Sigmoid colon (tissue), 4 donors: ENCODE measurements around the gene VOPP1.

Experiments
- POLR2A ChIP-seq, 2 donors: fragments of 450-650 bp; IDR thresholded peaks; one replicate each; pipeline ENCODE4 v1.6.1; 2016; ENCODE audit warnings: antibody characterized with exemption in 2 of 2, mild to moderate bottlenecking in 2 of 2, moderate library complexity in 2 of 2
- POLR2AphosphoS5 ChIP-seq, 4 donors: sonication (generic); formaldehyde crosslinking; IDR thresholded peaks; one replicate each; pipeline ENCODE4 v1.6.1; 2017; ENCODE audit warnings: antibody characterized with exemption in 4 of 4
- TF ChIP-seq, protein P1 (sequence below), 4 experiments: fragments of 450-650 bp in 3 of 4; fragments of 200-600 bp in 1 of 4; IDR thresholded peaks; one replicate each; pipeline ENCODE4 v1.5.1; 2016 to 2019; ENCODE audit warnings: antibody characterized with exemption in 4 of 4, mild to moderate bottlenecking in 3 of 4, moderate library complexity in 2 of 4

DNA sequence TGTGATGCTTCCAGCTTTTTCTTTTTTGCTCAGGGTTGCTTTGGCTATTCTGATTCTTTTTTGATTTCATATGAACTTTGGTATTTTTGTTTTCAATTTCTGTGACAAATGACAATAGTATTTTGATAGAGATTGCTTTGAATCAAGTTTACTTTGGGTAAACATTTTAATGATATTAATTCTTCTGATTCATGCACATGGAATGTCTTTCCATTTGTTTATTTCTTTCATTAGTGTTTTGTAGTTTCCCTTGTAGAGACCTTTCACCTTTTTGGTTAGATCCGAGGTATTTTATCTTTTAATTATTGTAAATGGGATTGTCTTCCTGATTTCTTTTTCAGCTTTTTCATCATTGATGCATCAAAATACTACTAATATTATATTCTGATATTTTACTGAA, 114.0 kb downstream of the VOPP1 start:
- TF ChIP-seq, protein P1, sequence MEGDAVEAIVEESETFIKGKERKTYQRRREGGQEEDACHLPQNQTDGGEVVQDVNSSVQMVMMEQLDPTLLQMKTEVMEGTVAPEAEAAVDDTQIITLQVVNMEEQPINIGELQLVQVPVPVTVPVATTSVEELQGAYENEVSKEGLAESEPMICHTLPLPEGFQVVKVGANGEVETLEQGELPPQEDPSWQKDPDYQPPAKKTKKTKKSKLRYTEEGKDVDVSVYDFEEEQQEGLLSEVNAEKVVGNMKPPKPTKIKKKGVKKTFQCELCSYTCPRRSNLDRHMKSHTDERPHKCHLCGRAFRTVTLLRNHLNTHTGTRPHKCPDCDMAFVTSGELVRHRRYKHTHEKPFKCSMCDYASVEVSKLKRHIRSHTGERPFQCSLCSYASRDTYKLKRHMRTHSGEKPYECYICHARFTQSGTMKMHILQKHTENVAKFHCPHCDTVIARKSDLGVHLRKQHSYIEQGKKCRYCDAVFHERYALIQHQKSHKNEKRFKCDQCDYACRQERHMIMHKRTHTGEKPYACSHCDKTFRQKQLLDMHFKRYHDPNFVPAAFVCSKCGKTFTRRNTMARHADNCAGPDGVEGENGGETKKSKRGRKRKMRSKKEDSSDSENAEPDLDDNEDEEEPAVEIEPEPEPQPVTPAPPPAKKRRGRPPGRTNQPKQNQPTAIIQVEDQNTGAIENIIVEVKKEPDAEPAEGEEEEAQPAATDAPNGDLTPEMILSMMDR (IDR thresholded peaks at IDR 0.05) = no peak
- TF ChIP-seq POLR2A (IDR thresholded peaks at IDR 0.05) (no peak), POLR2AphosphoS5 (IDR thresholded peaks at IDR 0.05) (no peak)
